Left cardiac atrium (tissue), 4 donors: ENCODE results near the gene MIEF1. TPM values are rescaled to one million over a fixed set of nuclear protein-coding genes. Genes with fewer than 3 reads are reported as not detected.
A peak's percentile ranks its signal among the peaks of the same experiment; 100 is the strongest.

ENCODE experiments used
- ATAC-seq, 2 donors: fragments of 200-7000 bp; cut with Tn5 transposase; one replicate each; pipeline ENCODE4 v1.9.1; 2020; ENCODE audit warnings: mild to moderate bottlenecking in 2 of 2, moderate library complexity in 2 of 2
- DNase-seq: peaks from one replicate; pipeline ENCODE4 v3.0.0-alpha.2; 2020
- intact Hi-C, 2 donors: fragments of 100-400 bp; cut with DNase I; formaldehyde crosslinking; loops; one replicate each; pipeline versions ENCODE4 v1.14.1 to v1.15.1; 2022 to 2023
- total RNA-seq, 2 donors: library from RNA; stranded (reverse); fragmentation: NEBNext Ultra II Directional; extraction: Animal tissue kit (Norgen Biotek cat#: 25700); gene quantifications; one replicate each; pipeline ENCODE4 v1.2.1, GENCODE V29; 2021
- donor health status: DM: no; HTN: yes; CAD: no.
- donor health status: DM: no; HTN: yes; CAD: no; lungs with severe emphysema.
- donor health status: DM: yes; HTN: yes; CAD: no.
- donor health status: Dilated cardiomyopathy.

The MIEF1 gene
- total RNA-seq, 2 donors from 2014 or later = 18.1 to 29.0 TPM

GRCh38 chr22:39522567-39523300, 20.6 kb downstream of the MIEF1 start:
- intact Hi-C loops = loop anchor here in 1 of 2 donors (10.0 kb wide), 1 partner anchor 208 kb away; the partner anchor contains the start of gene RPL3
- ATAC-seq = peak in 1 of 2 donors; percentile 0

GRCh38 chr22:39524089-39524752, 22.1 kb downstream of the MIEF1 start:
- ATAC-seq = no peak
- no peak for DNase-seq
- intact Hi-C loops = loop anchor here in 1 of 2 donors (10.0 kb wide), 1 partner anchor 209 kb away; the partner anchor contains the start of gene RPL3

More at GRCh38 chr22:39522567-39523300, 20.6 kb downstream of the MIEF1 start:
- no peak for DNase-seq

GRCh38 chr22:39524753-39525657, 22.9 kb downstream of the MIEF1 start:
- DNase-seq = no peak
- intact Hi-C loops = loop anchor here (5.0 to 10.0 kb wide), 2 partner anchors 33 to 210 kb away; partner anchors contain the start of gene RPL3 (in 1 of the 2)

GRCh38 chr22:39525658-39525975, 23.5 kb downstream of the MIEF1 start:
- intact Hi-C loops = loop anchor here (5.0 to 10.0 kb wide), 2 partner anchors 33 to 211 kb away; partner anchors contain the start of gene RPL3 (in 1 of the 2)
- ATAC-seq = no peak

More at GRCh38 chr22:39524753-39525657, 22.9 kb downstream of the MIEF1 start:
- no peak for ATAC-seq

GRCh38 chr22:39526736-39527171, 24.7 kb downstream of the MIEF1 start:
- ATAC-seq (no peak), DNase-seq (no peak)
- intact Hi-C loops = loop anchor here (5.0 to 10.0 kb wide), 2 partner anchors 34 to 212 kb away; partner anchors contain the start of gene RPL3 (in 1 of the 2)

More at GRCh38 chr22:39525658-39525975, 23.5 kb downstream of the MIEF1 start:
- no peak for DNase-seq

- intact Hi-C loops = loop anchor here (5.0 to 10.0 kb wide), 2 partner anchors 35 to 213 kb away; partner anchors contain the start of gene RPL3 (in 1 of the 2)
Measured at GRCh38 chr22:39527481-39527961, 25.4 kb downstream of the MIEF1 start.

GRCh38 chr22:39528080-39528661, 26.1 kb downstream of the MIEF1 start:
- ATAC-seq (no peak), DNase-seq (no peak)

More at GRCh38 chr22:39527481-39527961, 25.4 kb downstream of the MIEF1 start:
- no peak for DNase-seq
- ATAC-seq = no peak

GRCh38 chr22:39528681-39529486, 26.8 kb downstream of the MIEF1 start:
- ATAC-seq (peak; percentile 30 to 39), DNase-seq (peak; percentile 91)
- intact Hi-C loops = loop anchor here (5.0 to 10.0 kb wide), 2 partner anchors 37 to 214 kb away; partner anchors contain the start of gene RPL3 (in 1 of the 2)

More at GRCh38 chr22:39528080-39528661, 26.1 kb downstream of the MIEF1 start:
- intact Hi-C loops = loop anchor here (5.0 to 10.0 kb wide), 2 partner anchors 36 to 213 kb away; partner anchors contain the start of gene RPL3 (in 1 of the 2)

GRCh38 chr22:39529487-39529851, 27.4 kb downstream of the MIEF1 start:
- intact Hi-C loops = loop anchor here (5.0 to 10.0 kb wide), 2 partner anchors 37 to 215 kb away; partner anchors contain the start of gene RPL3 (in 1 of the 2)
- ATAC-seq (no peak), DNase-seq (no peak)

- intact Hi-C loops = no loop called here
- ATAC-seq (no peak), DNase-seq (no peak)
Measured at GRCh38 chr22:39530116-39530515, 28.0 kb downstream of the MIEF1 start.

- intact Hi-C loops = no loop called here
- ATAC-seq = no peak
- no peak for DNase-seq
Measured at GRCh38 chr22:39530692-39531331, 28.7 kb downstream of the MIEF1 start.

GRCh38 chr22:39532215-39533073, 30.4 kb downstream of the MIEF1 start, which contains the start of gene RPS19BP1:
TSS of gene RPS19BP1 (minus strand) at chr22:39532748. CDS start at chr22:39532738, 10 bp downstream.
- DNase-seq (peak; percentile 100), ATAC-seq (peak; percentile 89 to 92)
- intact Hi-C loops = no loop called here

GRCh38 chr22:39534092-39534506, 32.0 kb downstream of the MIEF1 start:
- intact Hi-C loops = loop anchor here in 1 of 2 donors (2.0 kb wide), 1 partner anchor 503 kb away; no protein-coding TSS in a partner anchor
- no peak for ATAC-seq
- peak; percentile 25 for DNase-seq

- intact Hi-C loops = loop anchor here (2.0 to 5.0 kb wide), 3 partner anchors 488 to 502 kb away; no protein-coding TSS in a partner anchor
- ATAC-seq (peak; percentile 31 to 36), DNase-seq (peak; percentile 88)
Measured at GRCh38 chr22:39534591-39535356, 32.7 kb downstream of the MIEF1 start.

GRCh38 chr22:39535357-39535725, 33.3 kb downstream of the MIEF1 start:
- no peak for DNase-seq
- intact Hi-C loops = loop anchor here (2.0 to 5.0 kb wide), 3 partner anchors 487 to 501 kb away; no protein-coding TSS in a partner anchor
- ATAC-seq = no peak
